HepG2 (cell line): ENCODE data around the gene CBLN4. TPM values are rescaled to one million over a fixed set of nuclear protein-coding genes. Genes with fewer than 3 reads are reported as not detected.
A peak's percentile ranks its signal among the peaks of the same experiment; 100 is the strongest.

Experiments used
- ATAC-seq: fragments of 200-7000 bp; cut with Tn5 transposase; 3 replicates; pipeline ENCODE4 v1.9.1; 2020; ENCODE audit warnings: mild to moderate bottlenecking, moderate library complexity
- BruUV-seq: library from RNA; stranded (reverse); fragments of 400-500 nt; replicated peaks from 2 replicates; lab custom pipeline; 2021; lab: Mats Ljungman, UMichigan
- CTCF ChIA-PET: fragments of 300-600 bp; formaldehyde crosslinking; extraction: SDS; loops from one replicate; lab custom pipeline; 2021; ENCODE audit warnings: low total read pairs, inconsistent platforms, low intra/inter-chr PET ratio; lab: Yijun Ruan, JAX
- POLR2A ChIA-PET: fragments of 350-600 bp; sonication (Branson Sonifier 250); formaldehyde crosslinking; loops from one replicate; lab custom pipeline; 2020; ENCODE audit warnings: antibody characterized with exemption, inconsistent platforms; lab: Yijun Ruan, JAX
- DNase-seq: peaks from one replicate; pipeline ENCODE4 v3.0.0-alpha.2; 2015; ENCODE audit warnings: low spot score
- FAIRE-seq: peaks from 3 replicates; lab custom pipeline; 2011; peaks lifted over from hg19 to GRCh38; lab: Jason Lieb, UNC
- H2AFZ ChIP-seq: one replicate; pipeline ENCODE4 v1.6.1; 2011; ENCODE audit warnings: low read length, inconsistent platforms
- H3K27ac ChIP-seq: fragments of 300-600 bp; 3 replicates; pipeline ENCODE4 v1.8.0; 2011; ENCODE audit warnings: mixed run types, mild to moderate bottlenecking, mixed read lengths, low read length, inconsistent platforms; ENCODE audit not compliant: insufficient read depth; ENCODE audit errors: extremely low read length
- H3K27me3 ChIP-seq, 2 experiments: fragments of 200-600 bp in 1 of 2; 2 replicates in 1 of 2; 3 replicates in 1 of 2; pipeline versions ENCODE4 v1.6.0 to v1.8.0; 2011; ENCODE audit warnings: low read length in 2 of 2, mild to moderate bottlenecking in 2 of 2, moderate library complexity in 2 of 2, inconsistent platforms in 1 of 2; ENCODE audit not compliant: insufficient read depth in 2 of 2, control insufficient read depth in 1 of 2
- H3K36me3 ChIP-seq, 2 experiments: fragments of 200-600 bp in 1 of 2; replicated peaks in 1 of 2; 2 replicates in 1 of 2; 3 replicates in 1 of 2; pipeline versions ENCODE4 v1.5.1 to v1.8.0; 2011; ENCODE audit warnings: low read length in 2 of 2, inconsistent platforms in 1 of 2; ENCODE audit not compliant: insufficient read depth in 2 of 2, control insufficient read depth in 1 of 2
- H3K4me1 ChIP-seq: 2 replicates; pipeline ENCODE4 v1.5.1; 2012; ENCODE audit warnings: low read length, inconsistent platforms; ENCODE audit not compliant: insufficient read depth
- H3K4me2 ChIP-seq: 2 replicates; pipeline ENCODE4 v1.6.0; 2011; ENCODE audit warnings: low read depth, low read length, inconsistent platforms
- H3K4me3 ChIP-seq, 3 experiments: fragments of 200-600 bp in 1 of 3; sonication (generic), shearing (Covaris generic) in 1 of 3; replicated peaks in 1 of 3; 2 replicates each; pipeline ENCODE4 v1.5.1; 2011 to 2016; ENCODE audit warnings: low read length in 3 of 3, inconsistent platforms in 2 of 3, low read depth in 2 of 3, mild to moderate bottlenecking in 2 of 3, control low read depth in 1 of 3, mixed read lengths in 1 of 3; ENCODE audit not compliant: insufficient read depth in 1 of 3
- H3K79me2 ChIP-seq: one replicate; pipeline ENCODE4 v1.6.1; 2011; ENCODE audit warnings: low read length, inconsistent platforms; ENCODE audit not compliant: insufficient read depth
- H3K9ac ChIP-seq: 2 replicates; pipeline ENCODE4 v1.6.0; 2011; ENCODE audit warnings: mild to moderate bottlenecking, low read depth, low read length, inconsistent platforms; ENCODE audit not compliant: insufficient read depth
- H3K9me3 ChIP-seq: 2 replicates; pipeline ENCODE4 v1.5.1; 2012; ENCODE audit warnings: mild to moderate bottlenecking, low read length
- H4K20me1 ChIP-seq: 2 replicates; pipeline ENCODE4 v1.6.0; 2011; ENCODE audit warnings: inconsistent platforms, mild to moderate bottlenecking, low read length, moderate library complexity; ENCODE audit not compliant: insufficient read depth
- AGO1 ChIP-seq: fragments of 200-400 bp; formaldehyde crosslinking; IDR thresholded peaks from 2 replicates; pipeline ENCODE4 v1.6.1; 2017; ENCODE audit warnings: mild to moderate bottlenecking, low read depth, low read length, moderate library complexity; ENCODE audit not compliant: poor library complexity, severe bottlenecking
- HNRNPL ChIP-seq: fragments of 200-400 bp; formaldehyde crosslinking; IDR thresholded peaks from 2 replicates; pipeline ENCODE4 v1.6.1; 2017; ENCODE audit warnings: mild to moderate bottlenecking, low read depth, low read length
- KDM6A ChIP-seq: IDR thresholded peaks from 2 replicates; pipeline ENCODE4 v1.6.1; 2016; ENCODE audit warnings: low read depth
- NRL ChIP-seq: sonication (generic); formaldehyde crosslinking; IDR thresholded peaks from 2 replicates; pipeline ENCODE4 v1.5.0; 2020; ENCODE audit warnings: missing genetic modification reagents, mild to moderate bottlenecking, moderate library complexity, borderline replicate concordance
- SIX4 ChIP-seq: sonication (generic); formaldehyde crosslinking; IDR thresholded peaks from 2 replicates; pipeline ENCODE4 v1.4.0; 2020; ENCODE audit warnings: missing genetic modification reagents
- SP4 ChIP-seq: sonication (generic); formaldehyde crosslinking; IDR thresholded peaks from 2 replicates; pipeline ENCODE4 v1.8.1; 2023; ENCODE audit warnings: mild to moderate bottlenecking, missing genetic modification reagents
- TOE1 ChIP-seq: sonication (generic); formaldehyde crosslinking; IDR thresholded peaks from 2 replicates; pipeline ENCODE4 v1.4.0; 2020; ENCODE audit warnings: mild to moderate bottlenecking, missing genetic modification reagents
- ZFP90 ChIP-seq: sonication (generic); formaldehyde crosslinking; IDR thresholded peaks from 2 replicates; pipeline ENCODE4 v1.8.0; 2022; ENCODE audit warnings: missing genetic modification reagents, mild to moderate bottlenecking, inconsistent platforms, borderline replicate concordance
- ZNF296 ChIP-seq: sonication (generic); formaldehyde crosslinking; conservative IDR thresholded peaks from 2 replicates; pipeline ENCODE4 v1.5.0; 2020; ENCODE audit warnings: mild to moderate bottlenecking, missing genetic modification reagents
- WGBS: methylation state at CpG from one replicate; pipeline ENCODE4 v1.1.6; 2017; ENCODE audit warnings: low lambda C conversion rate; 5-methylcytosine and 5-hydroxymethylcytosine counted together
- in situ Hi-C: cut with HindIII; loops from 2 replicates; pipeline ENCODE4 v1.10.0; 2017; ENCODE audit warnings: low pct_unique_long_range_greater_than_20kb; ENCODE audit not compliant: extremely low pct_ligation_motif_present
- intact Hi-C: fragments of 100-400 bp; cut with micrococcal nuclease; formaldehyde crosslinking; loops from one replicate; pipeline ENCODE4 v1.10.0; 2022; ENCODE audit not compliant: unreplicated experiment
- polyA plus RNA-seq, 8 experiments: library from polyadenylated mRNA; depleted of rRNA in 3 of 8; stranded (reverse) in 7 of 8; unstranded in 1 of 8; fragments of >200 nt; fragmentation: Illumina TruSeq in 4 of 8; extraction: Trizol in 4 of 8; gene quantifications; 2 replicates each; pipeline versions ENCODE4 v1.2.1 to v1.2.3, GENCODE V29; 2011 to 2016; ENCODE audit warnings: low read depth in 4 of 8, missing spikeins in 1 of 8, mixed read lengths in 1 of 8; ENCODE audit not compliant: insufficient read depth in 1 of 8
- total RNA-seq, 5 experiments: library from RNA; depleted of rRNA; stranded (reverse); fragments of >200 nt; fragmentation: Illumina TruSeq; extraction: Trizol; gene quantifications; 2 replicates each; pipeline ENCODE4 v1.2.3, GENCODE V29; 2016; ENCODE audit warnings: low read depth in 1 of 5
- TF ChIP-seq, protein P1 (sequence below): sonication (generic); formaldehyde crosslinking; IDR thresholded peaks from 2 replicates; pipeline ENCODE4 v1.4.0; 2020; ENCODE audit warnings: missing genetic modification reagents
- TF ChIP-seq, protein P2 (sequence below): sonication (generic); formaldehyde crosslinking; IDR thresholded peaks from 2 replicates; pipeline ENCODE4 v1.8.1; 2022; ENCODE audit warnings: low read depth, mild to moderate bottlenecking, missing genetic modification reagents
- TF ChIP-seq, protein P3 (sequence below): sonication (generic); formaldehyde crosslinking; IDR thresholded peaks from 2 replicates; pipeline ENCODE4 v1.8.1; 2023; ENCODE audit warnings: mild to moderate bottlenecking, missing genetic modification reagents
- TF ChIP-seq, protein P4 (sequence below): sonication (generic); formaldehyde crosslinking; conservative IDR thresholded peaks from 2 replicates; pipeline ENCODE4 v1.4.0; 2020; ENCODE audit warnings: missing genetic modification reagents

CBLN4 gene
- total and polyA plus RNA-seq, 2 of the 13 experiments (the other 11 are each of a cell fraction or from before 2014, with no cell fraction given) = not detected

DNA sequence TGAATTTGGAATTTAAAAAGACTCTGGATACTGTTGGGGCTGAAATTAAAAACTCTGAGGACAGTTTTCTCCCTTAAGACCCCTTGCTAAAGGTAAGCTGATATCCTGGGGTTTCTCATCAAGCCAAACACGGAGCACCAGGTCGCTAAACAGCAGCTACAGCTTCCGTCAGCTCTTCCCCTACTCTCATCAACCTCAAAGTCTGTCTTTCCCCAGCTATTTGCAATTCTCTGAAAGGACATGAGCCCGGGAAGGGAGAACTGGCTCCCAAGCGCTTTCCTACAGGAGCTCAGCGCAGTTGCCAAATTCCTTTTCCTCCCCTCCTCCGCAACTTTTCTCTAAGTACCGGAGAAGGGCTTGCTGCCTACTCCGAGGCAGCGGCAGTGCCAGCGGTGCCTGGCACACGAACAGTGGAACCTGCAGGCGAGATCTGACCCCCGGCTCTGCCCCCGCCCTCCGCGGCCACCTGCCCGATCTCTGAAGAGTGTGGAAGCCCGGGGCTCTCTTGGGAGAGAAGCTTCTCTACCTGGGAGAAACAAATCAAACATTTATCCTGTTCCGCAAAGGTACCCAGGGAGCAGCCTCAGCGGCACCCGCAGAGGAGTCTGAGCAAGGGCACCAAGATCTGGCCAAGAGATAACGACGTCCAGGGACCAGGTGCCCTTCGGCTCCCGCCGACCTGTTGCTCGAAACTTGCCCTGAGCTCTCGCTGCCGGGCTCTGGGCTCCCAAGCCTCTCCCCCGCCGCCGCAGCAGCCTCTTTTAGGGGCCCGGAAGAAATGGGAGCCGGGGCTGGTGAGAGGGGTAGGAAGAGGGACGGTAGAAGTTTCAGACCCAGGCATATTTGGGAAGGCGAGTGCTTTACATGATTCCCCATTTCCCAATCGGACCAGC is 2.2 kb downstream of the CBLN4 start:
- TF ChIP-seq ZFP90 (CRISPR knock-in tag) (no peak), AGO1 (peak; percentile 1)
- Histone ChIP-seq H3K79me2 (no peaks in the 10 kb centered on the region), H3K36me3 (no peaks in the 10 kb centered on the region), H3K9ac (no peak overlapping the region), H3K4me1 (no peaks in the 10 kb centered on the region), H4K20me1 (no peaks in the 10 kb centered on the region), H3K27ac (no peak overlapping the region), H3K4me3 (no peak overlapping the region), H3K9me3 (peaks cover 90% of the 10 kb centered on the region), H2AFZ (no peak overlapping the region), H3K4me2 (no peak overlapping the region), H3K27me3 (no peaks in the 10 kb centered on the region)
- POLR2A ChIA-PET = no interaction called here
- BruUV-seq = no TSS peak
- WGBS = 13% methylated on average over 37 of the region's 38 CpGs
- intact Hi-C loops (no loop called here), in situ Hi-C loops (no loop called here)
- FAIRE-seq = no peak
- ATAC-seq = no peak
- no peak for DNase-seq
- CTCF ChIA-PET = no interaction called here

DNA sequence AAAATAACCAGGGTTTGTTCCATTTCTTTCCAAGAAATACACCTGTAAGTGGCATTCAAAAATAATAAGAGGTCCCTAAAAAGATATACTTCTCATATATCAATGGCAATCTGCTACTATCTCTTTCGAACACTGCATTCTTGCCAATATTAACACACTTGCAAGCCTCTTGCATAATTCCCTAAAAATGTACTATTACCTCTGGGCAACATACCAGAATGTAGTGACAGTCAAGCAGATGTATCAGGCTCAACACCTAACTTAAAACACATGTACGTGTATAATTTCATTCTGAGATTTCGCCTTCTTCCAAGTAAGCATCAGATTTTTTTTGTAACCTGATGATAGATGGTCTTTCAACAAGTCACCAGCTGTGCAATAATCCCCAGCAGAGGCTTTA is 3.4 kb downstream of the CBLN4 start:
- Histone ChIP-seq H4K20me1 (no peaks in the 10 kb centered on the region), H3K9ac (no peak overlapping the region), H3K9me3 (peaks cover 88% of the 10 kb centered on the region), H3K27me3 (no peaks in the 10 kb centered on the region), H2AFZ (no peak overlapping the region), H3K27ac (no peak overlapping the region), H3K4me3 (no peak overlapping the region), H3K79me2 (no peaks in the 10 kb centered on the region), H3K4me1 (no peaks in the 10 kb centered on the region), H3K36me3 (no peaks in the 10 kb centered on the region), H3K4me2 (no peak overlapping the region)
- intact Hi-C loops = loop anchor here (2.0 kb wide), 1 partner anchor 57 kb away; no protein-coding TSS in a partner anchor
- BruUV-seq = no TSS peak
- no peak for FAIRE-seq
- in situ Hi-C loops = no loop called here
- no peak for DNase-seq
- ChIA-PET POLR2A (no interaction called here), CTCF (no interaction called here)
- ATAC-seq = no peak
- 5% methylated on average over 3 of the region's 3 CpGs for WGBS
- TF ChIP-seq SP4 (CRISPR knock-in tag) (no peak), NRL (no peak), ZNF296 (CRISPR knock-in tag) (no peak), HNRNPL (no peak), TOE1 (CRISPR knock-in tag) (no peak), KDM6A (CRISPR knock-in tag) (no peak), SIX4 (CRISPR knock-in tag) (no peak)
- TF ChIP-seq, protein P1, sequence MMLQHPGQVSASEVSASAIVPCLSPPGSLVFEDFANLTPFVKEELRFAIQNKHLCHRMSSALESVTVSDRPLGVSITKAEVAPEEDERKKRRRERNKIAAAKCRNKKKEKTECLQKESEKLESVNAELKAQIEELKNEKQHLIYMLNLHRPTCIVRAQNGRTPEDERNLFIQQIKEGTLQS (CRISPR knock-in tag) = no peak
- TF ChIP-seq, protein P2, sequence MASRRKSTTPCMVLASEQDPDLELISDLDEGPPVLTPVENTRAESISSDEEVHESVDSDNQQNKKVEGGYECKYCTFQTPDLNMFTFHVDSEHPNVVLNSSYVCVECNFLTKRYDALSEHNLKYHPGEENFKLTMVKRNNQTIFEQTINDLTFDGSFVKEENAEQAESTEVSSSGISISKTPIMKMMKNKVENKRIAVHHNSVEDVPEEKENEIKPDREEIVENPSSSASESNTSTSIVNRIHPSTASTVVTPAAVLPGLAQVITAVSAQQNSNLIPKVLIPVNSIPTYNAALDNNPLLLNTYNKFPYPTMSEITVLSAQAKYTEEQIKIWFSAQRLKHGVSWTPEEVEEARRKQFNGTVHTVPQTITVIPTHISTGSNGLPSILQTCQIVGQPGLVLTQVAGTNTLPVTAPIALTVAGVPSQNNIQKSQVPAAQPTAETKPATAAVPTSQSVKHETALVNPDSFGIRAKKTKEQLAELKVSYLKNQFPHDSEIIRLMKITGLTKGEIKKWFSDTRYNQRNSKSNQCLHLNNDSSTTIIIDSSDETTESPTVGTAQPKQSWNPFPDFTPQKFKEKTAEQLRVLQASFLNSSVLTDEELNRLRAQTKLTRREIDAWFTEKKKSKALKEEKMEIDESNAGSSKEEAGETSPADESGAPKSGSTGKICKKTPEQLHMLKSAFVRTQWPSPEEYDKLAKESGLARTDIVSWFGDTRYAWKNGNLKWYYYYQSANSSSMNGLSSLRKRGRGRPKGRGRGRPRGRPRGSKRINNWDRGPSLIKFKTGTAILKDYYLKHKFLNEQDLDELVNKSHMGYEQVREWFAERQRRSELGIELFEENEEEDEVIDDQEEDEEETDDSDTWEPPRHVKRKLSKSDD (CRISPR knock-in tag) = no peak
- TF ChIP-seq, protein P3, sequence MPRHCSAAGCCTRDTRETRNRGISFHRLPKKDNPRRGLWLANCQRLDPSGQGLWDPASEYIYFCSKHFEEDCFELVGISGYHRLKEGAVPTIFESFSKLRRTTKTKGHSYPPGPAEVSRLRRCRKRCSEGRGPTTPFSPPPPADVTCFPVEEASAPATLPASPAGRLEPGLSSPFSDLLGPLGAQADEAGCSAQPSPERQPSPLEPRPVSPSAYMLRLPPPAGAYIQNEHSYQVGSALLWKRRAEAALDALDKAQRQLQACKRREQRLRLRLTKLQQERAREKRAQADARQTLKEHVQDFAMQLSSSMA (CRISPR knock-in tag) = no peak
- TF ChIP-seq, protein P4, sequence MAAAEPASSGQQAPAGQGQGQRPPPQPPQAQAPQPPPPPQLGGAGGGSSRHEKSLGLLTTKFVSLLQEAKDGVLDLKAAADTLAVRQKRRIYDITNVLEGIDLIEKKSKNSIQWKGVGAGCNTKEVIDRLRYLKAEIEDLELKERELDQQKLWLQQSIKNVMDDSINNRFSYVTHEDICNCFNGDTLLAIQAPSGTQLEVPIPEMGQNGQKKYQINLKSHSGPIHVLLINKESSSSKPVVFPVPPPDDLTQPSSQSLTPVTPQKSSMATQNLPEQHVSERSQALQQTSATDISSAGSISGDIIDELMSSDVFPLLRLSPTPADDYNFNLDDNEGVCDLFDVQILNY (CRISPR knock-in tag) = no peak
